B cell (primary cell): ENCODE results near the gene CREBBP. TPM values are rescaled to one million over a fixed set of nuclear protein-coding genes. Genes with fewer than 3 reads are reported as not detected.

Source experiments
- ATAC-seq: fragments of 200-7000 bp; cut with Tn5 transposase; one replicate; pipeline ENCODE4 v1.10.0; 2021; ENCODE audit warnings: low read depth, mild to moderate bottlenecking, moderate number of reproducible peaks, moderate library complexity
- CTCF ChIA-PET: fragments of 350-600 bp; sonication (Branson Sonifier 250); formaldehyde crosslinking; loops from one replicate; lab custom pipeline; 2021; ENCODE audit warnings: antibody characterized with exemption, inconsistent platforms; lab: Charles Lee
- POLR2A ChIA-PET: fragments of 350-600 bp; sonication (Branson Sonifier 250); formaldehyde crosslinking; loops from one replicate; lab custom pipeline; 2021; ENCODE audit warnings: antibody characterized with exemption; lab: Charles Lee
- DNase-seq: peaks from one replicate; pipeline ENCODE4 v3.0.0; 2013
- H2AFZ ChIP-seq: 2 replicates; pipeline ENCODE4 v1.6.1; 2012; ENCODE audit warnings: mild to moderate bottlenecking, low read depth, low read length; ENCODE audit not compliant: insufficient read depth, poor library complexity, severe bottlenecking
- H3K27ac ChIP-seq, 2 donors: 1 replicate in 1 of 2; 2 replicates in 1 of 2; pipeline ENCODE4 v1.5.1; 2012 to 2013; ENCODE audit warnings: low read length in 2 of 2, mild to moderate bottlenecking in 2 of 2, moderate library complexity in 1 of 2
- H3K27me3 ChIP-seq, 4 experiments: fragments of 200-600 bp in 1 of 4; sonication (generic) in 1 of 4; replicated peaks in 1 of 4; 1 replicate in 2 of 4; 2 replicates in 2 of 4; pipeline versions ENCODE4 v1.6.1 to v1.7.0; 2013 to 2016; ENCODE audit warnings: low read length in 3 of 4, mild to moderate bottlenecking in 2 of 4, mixed read lengths in 1 of 4, moderate library complexity in 1 of 4; ENCODE audit not compliant: insufficient read depth in 4 of 4, control insufficient read depth in 3 of 4; ENCODE audit errors: control extremely low read depth in 1 of 4
- H3K36me3 ChIP-seq, 2 experiments: replicated peaks in 1 of 2; 1 replicate in 1 of 2; 2 replicates in 1 of 2; pipeline versions ENCODE4 v1.6.1 to v1.7.1; 2013; ENCODE audit warnings: low read length in 1 of 2; ENCODE audit not compliant: insufficient read depth in 2 of 2, control insufficient read depth in 1 of 2; ENCODE audit errors: control extremely low read depth in 1 of 2, extremely low read depth in 1 of 2
- H3K4me1 ChIP-seq, 2 donors: fragments of 200-600 bp in 1 of 2; sonication (generic) in 1 of 2; 1 replicate in 1 of 2; 2 replicates in 1 of 2; pipeline versions ENCODE4 v1.5.1 to v1.6.1; 2013 to 2017; ENCODE audit warnings: low read length in 2 of 2; ENCODE audit not compliant: control insufficient read depth in 2 of 2, insufficient read depth in 2 of 2
- H3K4me2 ChIP-seq: replicated peaks from 2 replicates; pipeline ENCODE3; 2012; ENCODE audit warnings: mild to moderate bottlenecking, low read depth, low read length; ENCODE audit not compliant: poor library complexity, severe bottlenecking
- H3K4me3 ChIP-seq, 5 experiments: fragments of 200-600 bp in 1 of 5; sonication (generic) in 1 of 5; 1 replicate in 3 of 5; 2 replicates in 2 of 5; pipeline versions ENCODE4 v1.5.1 to v1.7.0; 2011 to 2016; ENCODE audit warnings: low read length in 4 of 5, mild to moderate bottlenecking in 4 of 5, low read depth in 2 of 5, control low read depth in 1 of 5, moderate library complexity in 1 of 5; ENCODE audit not compliant: insufficient read depth in 1 of 5; ENCODE audit errors: control extremely low read depth in 1 of 5, extremely low read depth in 1 of 5
- H3K79me2 ChIP-seq: fragments of 200-600 bp; sonication (generic); one replicate; pipeline ENCODE4 v1.6.0; 2016; ENCODE audit warnings: low read length; ENCODE audit not compliant: control insufficient read depth, insufficient read depth
- H3K9ac ChIP-seq: fragments of 200-600 bp; sonication (generic); 2 replicates; pipeline ENCODE4 v1.6.1; 2017; ENCODE audit warnings: mild to moderate bottlenecking, low read length, moderate library complexity
- H3K9me3 ChIP-seq, 3 donors: one replicate each; pipeline versions ENCODE4 v1.6.1 to v1.7.1; 2013; ENCODE audit warnings: low read length in 2 of 3; ENCODE audit not compliant: control insufficient read depth in 2 of 3, insufficient read depth in 1 of 3; ENCODE audit errors: control extremely low read depth in 1 of 3
- H4K20me1 ChIP-seq: 2 replicates; pipeline ENCODE4 v1.6.0; 2012; ENCODE audit warnings: mild to moderate bottlenecking, low read length; ENCODE audit not compliant: insufficient read depth, control insufficient read depth, poor library complexity, severe bottlenecking
- H3K27ac Mint-ChIP-seq: one replicate; pipeline ENCODE4 v1.8.0; 2021; ENCODE audit warnings: mixed read lengths
- H3K27me3 Mint-ChIP-seq: one replicate; pipeline ENCODE4 v1.8.0; 2021; ENCODE audit warnings: mixed read lengths
- H3K4me1 Mint-ChIP-seq: one replicate; pipeline ENCODE4 v1.8.0; 2021; ENCODE audit warnings: mixed read lengths
- H3K4me3 Mint-ChIP-seq: one replicate; pipeline ENCODE4 v1.8.0; 2021; ENCODE audit warnings: mixed read lengths
- H3K9me3 Mint-ChIP-seq: one replicate; pipeline ENCODE4 v1.8.0; 2022; ENCODE audit warnings: mixed read lengths; ENCODE audit not compliant: insufficient read depth
- EZH2 ChIP-seq: IDR thresholded peaks from 2 replicates; pipeline ENCODE4 v1.6.1; 2012; ENCODE audit warnings: borderline replicate concordance, low read depth, mild to moderate bottlenecking, moderate library complexity, low read length; ENCODE audit not compliant: insufficient read depth, poor library complexity, severe bottlenecking
- WGBS: methylation state at CpG from one replicate; pipeline ENCODE4 v1.1.5; 2013; ENCODE audit warnings: missing lambda C conversion rate; ENCODE audit not compliant: insufficient coverage; 5-methylcytosine and 5-hydroxymethylcytosine counted together
- intact Hi-C: fragments of 100-400 bp; cut with micrococcal nuclease; formaldehyde crosslinking; loops from one replicate; pipeline ENCODE4 v1.10.0; 2022
- polyA plus RNA-seq: library from polyadenylated mRNA; depleted of rRNA; stranded (reverse); fragments of >200 nt; gene quantifications from 2 replicates; pipeline ENCODE4 v1.2.3, GENCODE V29; 2012
- total RNA-seq, 2 donors: library from RNA; stranded (reverse); fragments of 120-200 nt in 1 of 2; gene quantifications; 1 replicate in 1 of 2; 2 replicates in 1 of 2; pipeline versions ENCODE4 v1.2.3 to v1.2.4, GENCODE V29; 2013 to 2022
- TF ChIP-seq, protein P1 (sequence below): fragments of 200-600 bp; IDR thresholded peaks from one replicate; pipeline ENCODE4 v1.8.0; 2022; ENCODE audit warnings: antibody characterized with exemption, mild to moderate bottlenecking

CREBBP gene
- total and polyA plus RNA-seq, 2 donors (not counting 1 experiment from before 2014, with no cell fraction given), result 27.6 to 206 TPM

DNA sequence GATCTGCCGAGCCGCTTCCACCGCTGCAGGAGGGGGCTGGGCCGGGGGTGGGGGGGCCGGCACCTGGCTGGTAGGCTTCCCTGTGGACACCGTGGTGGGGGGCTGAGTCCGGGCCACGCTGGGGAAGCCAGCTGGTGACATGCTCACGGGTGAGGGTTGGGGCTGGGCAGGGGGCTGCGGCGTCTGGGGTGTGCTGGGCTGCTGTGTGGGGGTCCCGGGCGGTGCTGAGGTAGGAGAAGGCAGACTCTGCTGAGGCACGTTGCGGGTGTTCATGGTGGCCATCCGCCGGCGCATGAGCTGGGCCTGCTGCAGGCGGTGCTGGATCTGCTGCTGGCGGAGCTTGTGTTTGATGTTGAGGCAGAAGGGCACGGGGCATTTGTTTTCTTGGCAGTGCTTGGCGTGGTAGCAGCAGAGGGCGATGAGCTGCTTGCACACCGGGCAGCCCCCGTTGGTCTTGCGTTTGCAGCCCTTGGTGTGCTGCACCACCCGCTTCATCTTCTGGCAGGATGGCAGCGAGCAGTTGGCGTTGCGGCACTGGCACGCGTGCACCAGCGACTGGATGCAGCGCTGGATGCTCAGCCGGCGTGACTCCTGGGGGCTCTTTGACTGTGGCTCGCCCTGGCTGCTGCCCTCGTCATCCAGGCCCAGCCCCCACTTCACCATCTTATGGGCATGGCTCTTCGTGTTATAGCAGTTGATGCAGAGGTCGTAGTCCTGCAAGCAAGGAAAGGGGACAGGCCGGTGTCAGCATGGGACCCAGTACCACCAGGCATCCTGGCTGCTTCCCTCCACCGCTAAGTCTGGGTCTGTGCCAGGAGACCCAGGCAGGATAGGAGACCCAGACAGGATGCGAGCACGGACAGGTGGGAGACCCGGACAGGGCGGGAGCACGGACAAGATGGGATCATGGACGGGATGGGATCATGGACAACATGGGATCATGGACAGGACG lies 151.1 kb downstream of the CREBBP start:
- H4K20me1 ChIP-seq, result peaks cover 45% of the 10 kb centered on the region
- H3K4me3 Mint-ChIP-seq, result no peak overlapping the region
- H3K27ac ChIP-seq, result no peak overlapping the region
- POLR2A ChIA-PET, result no interaction called here
- no peak overlapping the region for H3K4me3 ChIP-seq
- intact Hi-C loops, result no loop called here
- no peak overlapping the region for H2AFZ ChIP-seq
- no peaks in the 10 kb centered on the region for H3K27me3 ChIP-seq
- TF ChIP-seq, protein P1, sequence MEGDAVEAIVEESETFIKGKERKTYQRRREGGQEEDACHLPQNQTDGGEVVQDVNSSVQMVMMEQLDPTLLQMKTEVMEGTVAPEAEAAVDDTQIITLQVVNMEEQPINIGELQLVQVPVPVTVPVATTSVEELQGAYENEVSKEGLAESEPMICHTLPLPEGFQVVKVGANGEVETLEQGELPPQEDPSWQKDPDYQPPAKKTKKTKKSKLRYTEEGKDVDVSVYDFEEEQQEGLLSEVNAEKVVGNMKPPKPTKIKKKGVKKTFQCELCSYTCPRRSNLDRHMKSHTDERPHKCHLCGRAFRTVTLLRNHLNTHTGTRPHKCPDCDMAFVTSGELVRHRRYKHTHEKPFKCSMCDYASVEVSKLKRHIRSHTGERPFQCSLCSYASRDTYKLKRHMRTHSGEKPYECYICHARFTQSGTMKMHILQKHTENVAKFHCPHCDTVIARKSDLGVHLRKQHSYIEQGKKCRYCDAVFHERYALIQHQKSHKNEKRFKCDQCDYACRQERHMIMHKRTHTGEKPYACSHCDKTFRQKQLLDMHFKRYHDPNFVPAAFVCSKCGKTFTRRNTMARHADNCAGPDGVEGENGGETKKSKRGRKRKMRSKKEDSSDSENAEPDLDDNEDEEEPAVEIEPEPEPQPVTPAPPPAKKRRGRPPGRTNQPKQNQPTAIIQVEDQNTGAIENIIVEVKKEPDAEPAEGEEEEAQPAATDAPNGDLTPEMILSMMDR, result no peak
- TF ChIP-seq EZH2, result no peak
- no peak for ATAC-seq
- peaks cover 4% of the 10 kb centered on the region for H3K79me2 ChIP-seq
- no peak for DNase-seq
- H3K9me3 Mint-ChIP-seq, result no peaks in the 10 kb centered on the region
- no peak overlapping the region for H3K27ac Mint-ChIP-seq
- H3K4me1 Mint-ChIP-seq, result no peaks in the 10 kb centered on the region
- 98% methylated on average over 45 of the region's 49 CpGs for WGBS
- no peaks in the 10 kb centered on the region for H3K27me3 Mint-ChIP-seq
- H3K9me3 ChIP-seq, result no peaks in the 10 kb centered on the region
- H3K4me2 ChIP-seq, result no peak overlapping the region
- H3K4me1 ChIP-seq, result no peaks in the 10 kb centered on the region
- H3K36me3 ChIP-seq, result peaks cover 0 to 61% of the 10 kb centered on the region in 2 experiments
- no peak overlapping the region for H3K9ac ChIP-seq
- CTCF ChIA-PET, result no interaction called here
